GM21619 (cell line): ENCODE results near the gene SCLY.

ENCODE experiments used
- ATAC-seq: cut with Tn5 transposase; IDR thresholded peaks from one replicate; pipeline ENCODE4 v1.9.1; 2021; ENCODE audit not compliant: unreplicated experiment

Gene SCLY

GRCh38 chr2:238069021-238069709 is 8.4 kb downstream of the SCLY start:
- no peak for ATAC-seq

- ATAC-seq, result no peak
These were observed 9.1 kb downstream of the SCLY start for GRCh38 chr2:238069877-238070276.

DNA sequence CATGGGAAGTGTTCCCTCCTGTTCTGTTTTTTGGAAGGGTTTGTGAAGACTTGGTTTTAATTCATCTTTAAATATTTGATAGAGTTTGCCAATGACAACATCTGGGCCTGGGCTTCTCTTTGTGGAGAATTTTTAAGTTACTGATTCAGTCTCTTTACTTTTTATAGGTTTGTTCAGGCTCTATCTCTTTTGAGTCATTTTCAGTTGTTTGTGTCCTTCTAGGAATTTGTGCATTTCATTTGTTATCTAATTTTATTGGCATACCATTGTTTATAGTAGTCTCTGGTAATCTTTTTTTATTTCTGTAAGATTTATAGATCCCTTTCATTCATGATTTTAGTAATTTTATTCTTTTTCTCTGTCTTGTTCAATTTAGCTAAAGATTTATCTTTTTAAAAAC is 14.6 kb downstream of the SCLY start:
- ATAC-seq, result no peak

DNA sequence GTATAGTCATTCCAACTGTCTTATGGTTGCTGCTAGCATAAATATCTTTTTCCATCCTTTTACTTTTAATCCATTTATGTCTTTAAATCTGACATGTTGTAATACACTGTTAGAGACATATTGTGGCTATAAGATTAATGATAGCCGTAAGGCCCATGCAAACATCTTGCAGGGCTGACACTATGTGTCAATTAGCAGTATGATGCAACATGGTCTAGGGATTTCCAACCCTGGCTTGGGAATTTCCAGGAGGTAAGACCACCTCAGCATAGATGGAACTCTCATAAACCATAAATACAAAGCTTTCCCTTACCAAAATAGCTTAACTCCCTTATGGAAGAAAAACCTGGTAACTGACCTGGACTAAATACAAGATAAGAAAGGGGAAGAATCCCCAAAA is 16.5 kb downstream of the SCLY start:
- no peak for ATAC-seq

DNA sequence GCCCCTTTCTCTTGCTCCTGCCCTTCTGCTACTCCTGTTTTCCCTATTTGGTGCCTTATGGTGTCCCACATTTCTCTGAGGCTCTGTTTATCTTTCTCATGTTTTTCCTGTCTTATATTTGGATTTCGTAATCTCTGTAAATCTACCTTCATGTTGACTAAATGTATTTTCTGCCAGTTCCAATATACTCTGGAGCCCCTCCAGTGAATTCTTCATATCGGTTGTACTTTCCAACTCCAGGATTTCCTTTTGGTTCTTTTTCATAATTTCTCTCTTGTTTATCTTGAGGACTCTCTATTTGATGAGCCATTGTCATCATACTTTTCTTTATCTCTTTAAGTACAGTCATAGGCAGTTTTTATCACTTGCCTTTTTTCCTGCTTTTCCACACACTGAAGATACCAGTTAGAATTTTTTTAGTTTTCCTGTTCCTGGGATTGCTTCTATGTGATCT is 19.1 kb downstream of the SCLY start:
- no peak for ATAC-seq

GRCh38 chr2:238080518-238080917 is 19.7 kb downstream of the SCLY start:
- no peak for ATAC-seq

DNA sequence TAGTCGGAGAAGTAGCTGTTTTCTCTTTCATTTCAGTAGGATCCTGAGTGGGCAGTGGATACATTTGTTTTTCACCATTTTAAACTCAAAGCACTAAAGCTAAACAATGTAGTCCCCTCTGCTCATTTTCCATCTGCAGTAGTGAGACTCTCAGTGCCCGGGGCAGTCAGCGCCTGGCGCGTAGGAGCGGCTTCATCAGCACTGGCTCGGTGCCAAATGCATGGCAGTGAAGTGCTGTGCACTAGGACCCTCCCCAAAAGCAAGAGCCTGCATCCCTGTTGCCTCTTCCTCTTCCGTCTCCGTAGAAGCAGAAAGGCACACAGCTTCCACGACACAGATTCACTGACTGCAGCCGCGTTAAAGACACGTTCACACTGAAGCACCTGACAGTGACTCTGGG is 20.3 kb downstream of the SCLY start:
- no peak for ATAC-seq

DNA sequence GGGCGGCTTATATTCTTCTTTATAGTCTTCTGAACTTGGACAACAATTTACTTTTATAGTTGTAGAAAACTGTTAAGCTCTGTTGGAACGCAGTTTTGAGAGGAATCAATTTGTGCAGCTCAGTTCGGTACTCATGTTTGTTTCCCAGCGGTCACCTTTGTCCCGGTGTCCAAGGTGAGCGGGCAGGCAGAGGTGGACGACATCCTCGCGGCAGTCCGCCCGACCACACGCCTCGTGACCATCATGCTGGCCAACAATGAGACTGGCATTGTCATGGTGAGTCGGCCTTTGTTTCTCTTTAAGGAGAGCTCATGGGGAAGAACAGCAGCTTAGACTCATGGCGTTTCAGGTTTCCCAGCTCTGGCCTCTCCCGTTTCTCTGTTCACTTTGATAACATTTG is 20.8 kb downstream of the SCLY start:
- ATAC-seq, result no peak

DNA sequence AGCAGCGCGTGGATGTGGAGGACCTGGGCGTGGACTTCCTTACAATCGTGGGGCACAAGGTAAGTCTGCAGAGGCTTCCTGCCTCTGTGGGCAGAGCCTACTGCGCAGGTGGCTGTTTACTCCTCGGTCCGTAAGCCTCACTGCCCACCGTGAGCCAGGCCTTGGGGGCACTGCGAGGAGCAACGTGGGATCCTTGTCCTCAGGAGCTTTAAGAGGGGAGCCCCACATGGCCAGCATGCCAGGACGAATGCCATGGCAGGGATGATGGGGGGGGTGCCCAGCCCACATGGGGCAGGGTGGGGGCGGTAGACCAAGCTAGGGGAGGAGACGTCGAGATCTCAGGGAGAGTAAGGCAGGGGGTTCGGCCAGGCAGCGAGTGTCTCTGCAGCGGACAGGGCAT is 21.4 kb downstream of the SCLY start:
- ATAC-seq, result no peak

DNA sequence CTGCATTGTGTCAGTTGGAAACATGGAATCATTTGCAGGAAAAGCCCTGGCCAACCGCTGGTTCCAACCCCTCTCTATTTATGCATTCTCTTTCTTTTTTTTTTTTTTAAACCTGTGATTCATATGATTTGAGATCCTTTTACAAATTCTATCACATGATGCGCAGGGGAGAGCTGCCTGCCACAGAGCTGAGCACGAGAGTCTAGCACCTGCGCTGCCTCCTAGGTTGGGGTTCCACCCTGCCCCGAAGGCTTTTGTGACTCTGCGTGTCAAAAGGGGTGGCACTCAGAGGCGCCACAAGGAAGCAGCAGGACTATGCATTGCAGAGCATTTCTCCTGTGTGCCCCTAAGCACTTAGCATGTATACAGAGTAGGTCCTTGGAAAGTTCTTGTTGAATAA is 22.0 kb downstream of the SCLY start:
- no peak for ATAC-seq

DNA sequence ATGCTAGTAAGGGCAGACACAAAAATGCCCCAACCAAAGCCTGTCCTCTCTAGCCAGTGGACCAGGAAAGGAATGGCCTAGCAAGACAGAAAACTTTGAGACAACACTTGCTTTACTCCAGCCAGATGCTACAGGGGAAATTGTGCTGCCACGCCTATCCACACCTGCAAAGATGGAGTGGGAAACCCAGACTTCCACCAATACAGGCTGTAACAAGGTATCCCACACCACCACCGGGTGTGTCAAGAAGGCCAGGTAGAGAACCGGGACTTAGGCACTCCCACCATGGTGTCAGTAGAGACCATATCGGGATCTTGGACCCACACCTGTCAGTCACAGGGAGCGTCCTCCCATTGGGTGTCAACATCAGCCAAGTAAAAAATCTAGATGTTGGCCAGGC is 23.1 kb downstream of the SCLY start:
- no peak for ATAC-seq

- ATAC-seq, result no peak
These were observed 24.0 kb downstream of the SCLY start for GRCh38 chr2:238084761-238085160.

- no peak for ATAC-seq
These were observed 25.1 kb downstream of the SCLY start for GRCh38 chr2:238085899-238086298.

- ATAC-seq, result no peak
These were observed 26.4 kb downstream of the SCLY start for GRCh38 chr2:238087211-238087610.

- no peak for ATAC-seq
These were observed 30.1 kb downstream of the SCLY start for GRCh38 chr2:238090887-238091286.

- no peak for ATAC-seq
These were observed 30.7 kb downstream of the SCLY start for GRCh38 chr2:238091436-238092060.

GRCh38 chr2:238092486-238093035 is 31.8 kb downstream of the SCLY start:
- no peak for ATAC-seq

GRCh38 chr2:238093181-238094140 is 32.7 kb downstream of the SCLY start:
- ATAC-seq, result no peak

DNA sequence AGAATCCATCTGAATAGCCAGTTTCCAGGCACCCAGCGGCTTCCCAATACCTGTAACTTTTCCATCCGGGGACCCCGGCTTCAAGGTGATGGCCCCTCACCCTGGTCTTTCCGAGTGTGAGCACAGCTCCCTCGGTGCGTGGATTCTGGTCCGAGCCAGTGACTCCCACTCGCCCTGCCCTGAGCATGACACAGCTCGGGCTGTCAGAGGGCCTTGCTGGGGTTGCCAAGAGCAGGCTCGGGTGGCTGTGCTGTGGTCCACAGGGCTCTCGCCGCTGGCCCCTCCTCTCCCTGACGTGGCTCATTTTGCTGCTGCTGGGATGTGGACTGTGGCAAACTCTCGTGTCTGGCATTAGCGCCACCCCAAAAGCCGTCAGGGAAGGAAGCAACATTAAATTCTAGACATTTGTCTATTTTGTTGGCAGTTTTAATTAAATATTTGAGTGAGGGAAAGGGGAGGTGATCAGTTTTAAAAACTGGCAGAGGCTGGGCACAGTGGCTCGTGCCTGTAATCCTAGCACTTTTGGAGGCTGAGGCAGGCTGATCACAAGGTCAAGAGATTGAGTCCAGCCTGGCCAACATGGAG is 33.7 kb downstream of the SCLY start:
- no peak for ATAC-seq

- no peak for ATAC-seq
These were observed 34.3 kb downstream of the SCLY start for GRCh38 chr2:238095143-238095542.
